Astrocyte (in vitro differentiated cells and primary cell): ENCODE data around the gene MYL10.

Experiments
- EZH2 ChIP-seq: IDR thresholded peaks from 2 replicates; pipeline ENCODE4 v1.6.1; 2012; ENCODE audit warnings: mild to moderate bottlenecking, low read length, inconsistent platforms; ENCODE audit not compliant: insufficient read depth
- TF ChIP-seq, protein P1 (sequence below): IDR thresholded peaks from 2 replicates; pipeline ENCODE4 v1.5.1; 2011; ENCODE audit warnings: low read depth, mild to moderate bottlenecking, inconsistent platforms, low read length, moderate library complexity; ENCODE audit not compliant: insufficient read depth

DNA sequence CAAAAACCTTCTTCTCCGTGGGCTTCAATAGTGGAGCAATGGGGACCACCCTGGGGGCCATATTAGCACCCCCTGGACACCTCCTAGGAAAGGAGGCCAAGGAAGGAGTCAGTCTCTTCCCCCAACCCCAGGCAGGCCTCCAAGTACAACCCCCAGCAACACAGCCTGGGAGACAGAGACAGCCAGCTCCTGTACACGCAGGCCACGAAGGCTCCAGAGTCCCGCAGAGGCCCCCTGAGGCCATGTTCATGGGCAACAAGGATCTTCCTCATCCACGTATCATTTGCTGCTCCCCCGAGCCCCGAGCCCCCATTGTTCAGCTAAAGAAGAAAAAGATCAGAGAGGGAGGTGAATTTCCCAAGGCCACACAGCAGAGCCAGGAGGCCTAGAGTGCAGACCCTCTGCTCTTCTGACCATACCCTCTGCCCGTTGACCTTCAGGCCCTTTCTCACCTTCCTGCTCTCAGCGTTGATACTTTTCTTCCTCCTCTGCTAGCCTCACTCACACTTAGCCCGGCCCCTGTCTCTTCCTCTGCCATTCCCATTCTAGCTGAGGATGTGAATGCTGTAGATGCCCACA, 35.9 kb upstream of the MYL10 start:
- TF ChIP-seq, protein P1, sequence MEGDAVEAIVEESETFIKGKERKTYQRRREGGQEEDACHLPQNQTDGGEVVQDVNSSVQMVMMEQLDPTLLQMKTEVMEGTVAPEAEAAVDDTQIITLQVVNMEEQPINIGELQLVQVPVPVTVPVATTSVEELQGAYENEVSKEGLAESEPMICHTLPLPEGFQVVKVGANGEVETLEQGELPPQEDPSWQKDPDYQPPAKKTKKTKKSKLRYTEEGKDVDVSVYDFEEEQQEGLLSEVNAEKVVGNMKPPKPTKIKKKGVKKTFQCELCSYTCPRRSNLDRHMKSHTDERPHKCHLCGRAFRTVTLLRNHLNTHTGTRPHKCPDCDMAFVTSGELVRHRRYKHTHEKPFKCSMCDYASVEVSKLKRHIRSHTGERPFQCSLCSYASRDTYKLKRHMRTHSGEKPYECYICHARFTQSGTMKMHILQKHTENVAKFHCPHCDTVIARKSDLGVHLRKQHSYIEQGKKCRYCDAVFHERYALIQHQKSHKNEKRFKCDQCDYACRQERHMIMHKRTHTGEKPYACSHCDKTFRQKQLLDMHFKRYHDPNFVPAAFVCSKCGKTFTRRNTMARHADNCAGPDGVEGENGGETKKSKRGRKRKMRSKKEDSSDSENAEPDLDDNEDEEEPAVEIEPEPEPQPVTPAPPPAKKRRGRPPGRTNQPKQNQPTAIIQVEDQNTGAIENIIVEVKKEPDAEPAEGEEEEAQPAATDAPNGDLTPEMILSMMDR: no peak
- TF ChIP-seq EZH2: no peak
